ENCODE results near the gene ADAM33.

Gene ADAM33

GRCh38 chr20:3704087-3704486 lies 22.3 kb upstream of the ADAM33 start:
- peaks cover 7% of the 10 kb centered on the region for H3K27me3 ChIP-seq (ENCODE audit: insufficient read depth, low read length)
- no peaks in the 10 kb centered on the region for H3K36me3 ChIP-seq (ENCODE audit: insufficient read depth, low read length)
- H3K4me3 ChIP-seq (ENCODE audit: low read length): no peak overlapping the region
- no peaks in the 10 kb centered on the region for H3K9me3 ChIP-seq (ENCODE audit: low read length)
- H3K4me1 ChIP-seq (ENCODE audit: insufficient read depth, low read length): no peaks in the 10 kb centered on the region
- no peak overlapping the region for H2AFZ ChIP-seq (ENCODE audit: low read depth, low read length)

GRCh38 chr20:3702611-3703391 lies 21.0 kb upstream of the ADAM33 start:
- H2AFZ ChIP-seq (ENCODE audit: low read depth, low read length): no peak overlapping the region

GRCh38 chr20:3701061-3701998 lies 19.5 kb upstream of the ADAM33 start:
- no peaks in the 10 kb centered on the region for H3K4me1 ChIP-seq (ENCODE audit: insufficient read depth, low read length)
- H3K9me3 ChIP-seq (ENCODE audit: low read length): peaks cover 4% of the 10 kb centered on the region
- H3K27me3 ChIP-seq (ENCODE audit: insufficient read depth, low read length): peaks cover 3% of the 10 kb centered on the region
- H3K36me3 ChIP-seq (ENCODE audit: insufficient read depth, low read length): no peaks in the 10 kb centered on the region
- no peak overlapping the region for H3K4me3 ChIP-seq (ENCODE audit: low read length)
- no peak overlapping the region for H2AFZ ChIP-seq (ENCODE audit: low read depth, low read length)

More at GRCh38 chr20:3702611-3703391, 21.0 kb upstream of the ADAM33 start:
- H3K4me3 ChIP-seq (ENCODE audit: low read length): no peak overlapping the region
- H3K4me1 ChIP-seq (ENCODE audit: insufficient read depth, low read length): no peaks in the 10 kb centered on the region
- no peaks in the 10 kb centered on the region for H3K36me3 ChIP-seq (ENCODE audit: insufficient read depth, low read length)
- H3K27me3 ChIP-seq (ENCODE audit: insufficient read depth, low read length): peaks cover 7% of the 10 kb centered on the region
- no peaks in the 10 kb centered on the region for H3K9me3 ChIP-seq (ENCODE audit: low read length)

DNA sequence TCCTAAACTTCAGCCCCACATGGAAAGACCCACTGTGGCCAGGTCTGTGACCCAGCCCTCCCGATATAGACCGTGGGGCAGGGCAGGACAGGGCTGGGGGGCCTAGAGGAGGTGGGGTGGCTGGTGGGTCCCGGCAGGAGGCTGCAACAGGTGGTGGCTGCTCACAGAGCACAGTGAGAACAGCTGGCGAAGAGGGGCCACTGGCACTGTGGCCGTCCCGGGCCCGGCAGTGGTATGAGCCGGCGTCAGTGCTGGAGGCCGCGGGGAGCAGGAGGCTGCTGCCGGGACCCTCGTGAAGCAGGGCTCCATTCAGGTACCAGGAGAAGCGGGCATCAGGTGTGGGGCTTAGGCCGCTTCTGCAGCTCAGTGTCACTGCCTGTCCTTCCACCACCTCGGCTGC lies 17.2 kb upstream of the ADAM33 start:
- H2AFZ ChIP-seq (ENCODE audit: low read depth, low read length): no peak overlapping the region
- no peak overlapping the region for H3K4me3 ChIP-seq (ENCODE audit: low read length)
- no peaks in the 10 kb centered on the region for H3K27me3 ChIP-seq (ENCODE audit: insufficient read depth, low read length)
- no peaks in the 10 kb centered on the region for H3K4me1 ChIP-seq (ENCODE audit: insufficient read depth, low read length)
- H3K36me3 ChIP-seq (ENCODE audit: insufficient read depth, low read length): no peaks in the 10 kb centered on the region
- peaks cover 5% of the 10 kb centered on the region for H3K9me3 ChIP-seq (ENCODE audit: low read length)

DNA sequence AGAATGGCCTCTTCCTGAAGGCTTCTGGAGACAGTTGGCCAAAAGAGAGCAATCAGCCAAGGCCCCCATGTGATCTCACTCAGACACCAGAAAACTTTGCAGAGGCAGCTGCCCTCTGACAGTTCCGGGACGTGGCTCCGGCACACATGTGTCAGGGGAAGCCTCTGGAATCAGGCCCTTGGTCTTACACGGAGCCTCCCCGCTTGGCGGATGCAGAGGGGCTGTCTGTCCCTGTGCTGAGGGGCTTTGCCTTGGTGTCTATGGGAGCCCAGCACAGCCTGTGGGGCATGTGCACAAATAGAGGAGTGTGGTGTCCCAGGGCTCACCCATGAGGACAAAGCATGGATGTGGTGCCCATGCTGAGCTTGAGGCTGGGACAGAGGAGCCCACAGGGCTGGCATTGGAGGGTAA lies 16.8 kb upstream of the ADAM33 start:
- H3K36me3 ChIP-seq (ENCODE audit: insufficient read depth, low read length): no peaks in the 10 kb centered on the region
- no peaks in the 10 kb centered on the region for H3K27me3 ChIP-seq (ENCODE audit: insufficient read depth, low read length)
- H3K4me3 ChIP-seq (ENCODE audit: low read length): no peak overlapping the region

DNA sequence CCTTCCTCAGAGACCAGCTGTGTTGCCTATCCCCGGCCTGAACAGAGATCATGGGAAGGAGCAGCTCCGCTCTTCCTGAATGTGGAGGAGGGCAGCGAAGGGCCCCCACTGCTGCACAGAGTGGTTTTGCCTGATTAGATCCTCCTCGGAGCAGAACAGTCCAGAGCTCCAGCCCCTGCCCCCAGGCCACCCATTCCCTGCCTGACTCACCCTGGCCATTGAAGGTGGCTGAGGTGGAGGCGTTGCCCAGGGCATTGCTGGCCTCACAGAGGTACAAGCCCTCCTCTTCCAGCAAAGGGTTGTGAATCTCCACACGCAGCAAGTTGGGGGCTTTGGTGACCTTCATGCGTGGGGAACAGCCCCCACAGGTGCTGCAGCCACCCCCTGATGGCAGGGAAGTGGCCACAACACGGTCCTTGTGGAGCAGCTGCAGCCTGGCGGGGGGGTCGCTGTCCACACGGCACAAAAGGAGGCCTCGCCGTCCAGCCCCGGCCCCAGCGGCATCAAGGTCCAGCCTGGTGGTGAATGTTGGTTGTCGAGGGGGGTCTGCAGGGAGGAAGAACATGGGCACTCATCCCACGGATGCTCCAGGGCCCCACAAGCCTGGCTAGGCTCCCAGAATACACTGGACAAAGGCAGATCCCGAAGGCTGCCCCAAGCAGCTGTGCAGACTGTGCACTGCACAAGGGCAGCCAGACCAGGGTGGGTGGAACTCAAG lies 15.9 kb upstream of the ADAM33 start:
- H3K9me3 ChIP-seq (ENCODE audit: low read length): peaks cover 5% of the 10 kb centered on the region
- no peaks in the 10 kb centered on the region for H3K4me1 ChIP-seq (ENCODE audit: insufficient read depth, low read length)
- no peak overlapping the region for H3K4me3 ChIP-seq (ENCODE audit: low read length)
- no peaks in the 10 kb centered on the region for H3K27me3 ChIP-seq (ENCODE audit: insufficient read depth, low read length)
- no peak overlapping the region for H2AFZ ChIP-seq (ENCODE audit: low read depth, low read length)
- no peaks in the 10 kb centered on the region for H3K36me3 ChIP-seq (ENCODE audit: insufficient read depth, low read length)

More for the DNA sequence above, 16.8 kb upstream of the ADAM33 start:
- Histone ChIP-seq H2AFZ (ENCODE audit: low read depth, low read length) (no peak overlapping the region), H3K4me1 (ENCODE audit: insufficient read depth, low read length) (no peaks in the 10 kb centered on the region), H3K9me3 (ENCODE audit: low read length) (peaks cover 5% of the 10 kb centered on the region)

GRCh38 chr20:3696745-3697587 lies 15.2 kb upstream of the ADAM33 start:
- Histone ChIP-seq H3K27me3 (ENCODE audit: insufficient read depth, low read length) (no peaks in the 10 kb centered on the region), H2AFZ (ENCODE audit: low read depth, low read length) (no peak overlapping the region), H3K36me3 (ENCODE audit: insufficient read depth, low read length) (no peaks in the 10 kb centered on the region), H3K4me3 (ENCODE audit: low read length) (no peak overlapping the region), H3K4me1 (ENCODE audit: insufficient read depth, low read length) (no peaks in the 10 kb centered on the region), H3K9me3 (ENCODE audit: low read length) (peaks cover 5% of the 10 kb centered on the region)

DNA sequence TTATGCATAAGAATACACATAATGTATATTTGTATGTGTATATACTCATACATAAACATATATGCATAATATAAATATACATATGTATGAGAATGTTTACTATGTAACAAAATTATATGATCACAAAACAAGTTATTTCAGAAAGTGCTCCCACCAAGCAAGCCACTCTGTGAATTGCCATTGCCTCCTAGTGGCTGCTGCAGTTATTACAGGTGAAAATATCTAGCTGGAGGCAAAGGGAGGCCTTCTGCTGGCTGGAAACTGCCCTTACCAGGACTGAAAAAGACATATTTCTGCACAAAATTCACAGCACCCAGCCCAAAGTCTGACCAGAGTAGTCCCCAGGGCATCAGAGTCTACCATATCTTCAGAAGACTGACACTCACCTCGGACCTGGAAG lies 14.4 kb upstream of the ADAM33 start:
- Histone ChIP-seq H2AFZ (ENCODE audit: low read depth, low read length) (no peak overlapping the region), H3K4me1 (ENCODE audit: insufficient read depth, low read length) (no peaks in the 10 kb centered on the region), H3K4me3 (ENCODE audit: low read length) (no peak overlapping the region), H3K9me3 (ENCODE audit: low read length) (peaks cover 5% of the 10 kb centered on the region), H3K27me3 (ENCODE audit: insufficient read depth, low read length) (no peaks in the 10 kb centered on the region), H3K36me3 (ENCODE audit: insufficient read depth, low read length) (no peaks in the 10 kb centered on the region)

DNA sequence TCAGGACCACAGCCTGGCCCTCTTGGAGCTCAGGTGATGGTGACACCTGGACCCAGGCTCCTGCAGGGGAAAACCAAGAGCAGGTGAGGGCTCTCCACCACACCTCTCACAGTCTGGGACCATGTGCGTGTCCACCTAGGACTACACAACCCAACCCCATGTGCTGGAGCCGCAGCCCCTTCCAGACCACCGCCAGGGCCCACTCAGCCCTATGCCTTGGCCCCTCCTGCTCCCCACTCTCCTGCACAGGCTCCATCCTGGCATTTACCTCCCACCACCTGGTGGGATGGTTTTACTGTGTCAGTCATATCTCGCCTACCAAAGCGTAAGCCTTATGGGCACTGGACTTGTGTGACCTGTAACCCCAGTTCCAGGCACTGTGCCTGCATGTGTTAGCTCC lies 13.1 kb upstream of the ADAM33 start:
- Histone ChIP-seq H3K4me3 (ENCODE audit: low read length) (no peak overlapping the region), H2AFZ (ENCODE audit: low read depth, low read length) (no peak overlapping the region), H3K9me3 (ENCODE audit: low read length) (peaks cover 5% of the 10 kb centered on the region), H3K4me1 (ENCODE audit: insufficient read depth, low read length) (no peaks in the 10 kb centered on the region), H3K36me3 (ENCODE audit: insufficient read depth, low read length) (no peaks in the 10 kb centered on the region), H3K27me3 (ENCODE audit: insufficient read depth, low read length) (no peaks in the 10 kb centered on the region)

DNA sequence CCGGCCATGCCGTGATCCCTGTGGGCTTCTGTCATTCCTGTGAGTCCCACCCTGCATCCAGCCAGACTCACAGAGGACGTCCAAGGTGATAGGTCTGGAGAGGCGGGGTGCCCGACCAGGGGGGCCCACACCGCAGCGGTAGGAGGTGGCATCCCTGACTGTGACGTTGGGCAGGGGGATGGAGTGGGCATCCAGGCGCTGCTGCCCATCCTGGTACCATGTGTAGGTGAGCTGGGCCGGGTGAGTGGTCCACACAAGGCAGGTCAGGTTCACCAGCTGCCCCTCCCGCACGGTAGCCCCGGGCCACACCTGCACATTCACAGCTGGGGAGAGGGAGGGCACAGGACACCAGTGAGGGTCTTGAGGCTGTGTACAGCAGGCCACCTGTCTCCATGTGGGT lies 11.6 kb upstream of the ADAM33 start:
- Histone ChIP-seq H2AFZ (ENCODE audit: low read depth, low read length) (no peak overlapping the region), H3K9me3 (ENCODE audit: low read length) (peaks cover 5% of the 10 kb centered on the region), H3K36me3 (ENCODE audit: insufficient read depth, low read length) (no peaks in the 10 kb centered on the region), H3K4me1 (ENCODE audit: insufficient read depth, low read length) (no peaks in the 10 kb centered on the region), H3K4me3 (ENCODE audit: low read length) (no peak overlapping the region), H3K27me3 (ENCODE audit: insufficient read depth, low read length) (no peaks in the 10 kb centered on the region)

- Histone ChIP-seq H3K9me3 (ENCODE audit: low read length) (peaks cover 5% of the 10 kb centered on the region), H3K4me1 (ENCODE audit: insufficient read depth, low read length) (no peaks in the 10 kb centered on the region), H3K4me3 (ENCODE audit: low read length) (no peak overlapping the region), H3K36me3 (ENCODE audit: insufficient read depth, low read length) (no peaks in the 10 kb centered on the region), H3K27me3 (ENCODE audit: insufficient read depth, low read length) (no peaks in the 10 kb centered on the region), H2AFZ (ENCODE audit: low read depth, low read length) (no peak overlapping the region)
Measured at GRCh38 chr20:3692706-3693294, 11.0 kb upstream of the ADAM33 start.

GRCh38 chr20:3691897-3692296 lies 10.1 kb upstream of the ADAM33 start:
- H3K4me1 ChIP-seq (ENCODE audit: insufficient read depth, low read length): no peaks in the 10 kb centered on the region
- H3K27me3 ChIP-seq (ENCODE audit: insufficient read depth, low read length): no peaks in the 10 kb centered on the region
- H3K36me3 ChIP-seq (ENCODE audit: insufficient read depth, low read length): no peaks in the 10 kb centered on the region
- H3K9me3 ChIP-seq (ENCODE audit: low read length): peaks cover 5% of the 10 kb centered on the region
- no peak overlapping the region for H3K4me3 ChIP-seq (ENCODE audit: low read length)
- no peak overlapping the region for H2AFZ ChIP-seq (ENCODE audit: low read depth, low read length)

Measured in neuron (in vitro differentiated cells).